HepG2 (cell line): Measurements from ENCODE around the gene SGPP1. TPM values are rescaled to one million over a fixed set of nuclear protein-coding genes. Genes with fewer than 3 reads are reported as not detected.

Experiments used
- ATAC-seq: fragments of 200-7000 bp; cut with Tn5 transposase; 3 replicates; pipeline ENCODE4 v1.9.1; 2020; ENCODE audit warnings: mild to moderate bottlenecking, moderate library complexity
- BruUV-seq: library from RNA; stranded (reverse); fragments of 400-500 nt; replicated peaks from 2 replicates; lab custom pipeline; 2021; lab: Mats Ljungman, UMichigan
- CTCF ChIA-PET: fragments of 300-600 bp; formaldehyde crosslinking; extraction: SDS; loops from one replicate; lab custom pipeline; 2021; ENCODE audit warnings: low total read pairs, inconsistent platforms, low intra/inter-chr PET ratio; lab: Yijun Ruan, JAX
- POLR2A ChIA-PET: fragments of 350-600 bp; sonication (Branson Sonifier 250); formaldehyde crosslinking; loops from one replicate; lab custom pipeline; 2020; ENCODE audit warnings: antibody characterized with exemption, inconsistent platforms; lab: Yijun Ruan, JAX
- DNase-seq: peaks from one replicate; pipeline ENCODE4 v3.0.0-alpha.2; 2015; ENCODE audit warnings: low spot score
- FAIRE-seq: peaks from 3 replicates; lab custom pipeline; 2011; peaks lifted over from hg19 to GRCh38; lab: Jason Lieb, UNC
- H2AFZ ChIP-seq: one replicate; pipeline ENCODE4 v1.6.1; 2011; ENCODE audit warnings: low read length, inconsistent platforms
- H3K27ac ChIP-seq: fragments of 300-600 bp; 3 replicates; pipeline ENCODE4 v1.8.0; 2011; ENCODE audit warnings: mixed run types, mild to moderate bottlenecking, mixed read lengths, low read length, inconsistent platforms; ENCODE audit not compliant: insufficient read depth; ENCODE audit errors: extremely low read length
- H3K27me3 ChIP-seq, 2 experiments: fragments of 200-600 bp in 1 of 2; 2 replicates in 1 of 2; 3 replicates in 1 of 2; pipeline versions ENCODE4 v1.6.0 to v1.8.0; 2011; ENCODE audit warnings: low read length in 2 of 2, mild to moderate bottlenecking in 2 of 2, moderate library complexity in 2 of 2, inconsistent platforms in 1 of 2; ENCODE audit not compliant: insufficient read depth in 2 of 2, control insufficient read depth in 1 of 2
- H3K36me3 ChIP-seq, 2 experiments: fragments of 200-600 bp in 1 of 2; replicated peaks in 1 of 2; 2 replicates in 1 of 2; 3 replicates in 1 of 2; pipeline versions ENCODE4 v1.5.1 to v1.8.0; 2011; ENCODE audit warnings: low read length in 2 of 2, inconsistent platforms in 1 of 2; ENCODE audit not compliant: insufficient read depth in 2 of 2, control insufficient read depth in 1 of 2
- H3K4me1 ChIP-seq: 2 replicates; pipeline ENCODE4 v1.5.1; 2012; ENCODE audit warnings: low read length, inconsistent platforms; ENCODE audit not compliant: insufficient read depth
- H3K4me2 ChIP-seq: 2 replicates; pipeline ENCODE4 v1.6.0; 2011; ENCODE audit warnings: low read depth, low read length, inconsistent platforms
- H3K4me3 ChIP-seq, 3 experiments: fragments of 200-600 bp in 1 of 3; sonication (generic), shearing (Covaris generic) in 1 of 3; replicated peaks in 1 of 3; 2 replicates each; pipeline ENCODE4 v1.5.1; 2011 to 2016; ENCODE audit warnings: low read length in 3 of 3, inconsistent platforms in 2 of 3, low read depth in 2 of 3, mild to moderate bottlenecking in 2 of 3, control low read depth in 1 of 3, mixed read lengths in 1 of 3; ENCODE audit not compliant: insufficient read depth in 1 of 3
- H3K79me2 ChIP-seq: one replicate; pipeline ENCODE4 v1.6.1; 2011; ENCODE audit warnings: low read length, inconsistent platforms; ENCODE audit not compliant: insufficient read depth
- H3K9ac ChIP-seq: 2 replicates; pipeline ENCODE4 v1.6.0; 2011; ENCODE audit warnings: mild to moderate bottlenecking, low read depth, low read length, inconsistent platforms; ENCODE audit not compliant: insufficient read depth
- H3K9me3 ChIP-seq: 2 replicates; pipeline ENCODE4 v1.5.1; 2012; ENCODE audit warnings: mild to moderate bottlenecking, low read length
- H4K20me1 ChIP-seq: 2 replicates; pipeline ENCODE4 v1.6.0; 2011; ENCODE audit warnings: inconsistent platforms, mild to moderate bottlenecking, low read length, moderate library complexity; ENCODE audit not compliant: insufficient read depth
- ISL2 ChIP-seq: sonication (generic); formaldehyde crosslinking; IDR thresholded peaks from 2 replicates; pipeline ENCODE4 v1.5.0; 2020; ENCODE audit warnings: missing genetic modification reagents
- MATR3 ChIP-seq: sonication (generic); formaldehyde crosslinking; IDR thresholded peaks from 2 replicates; pipeline ENCODE4 v1.4.0; 2020; ENCODE audit warnings: missing genetic modification reagents
- NR2F2 ChIP-seq: IDR thresholded peaks from 2 replicates; pipeline ENCODE4 v1.6.1; 2012; ENCODE audit warnings: low read depth, inconsistent platforms, borderline replicate concordance
- ZBTB1 ChIP-seq: sonication (generic); formaldehyde crosslinking; IDR thresholded peaks from 2 replicates; pipeline ENCODE4 v1.4.0; 2020; ENCODE audit warnings: missing genetic modification reagents, borderline replicate concordance
- WGBS: methylation state at CpG from one replicate; pipeline ENCODE4 v1.1.6; 2017; ENCODE audit warnings: low lambda C conversion rate; 5-methylcytosine and 5-hydroxymethylcytosine counted together
- in situ Hi-C: cut with HindIII; loops from 2 replicates; pipeline ENCODE4 v1.10.0; 2017; ENCODE audit warnings: low pct_unique_long_range_greater_than_20kb; ENCODE audit not compliant: extremely low pct_ligation_motif_present
- intact Hi-C: fragments of 100-400 bp; cut with micrococcal nuclease; formaldehyde crosslinking; loops from one replicate; pipeline ENCODE4 v1.10.0; 2022; ENCODE audit not compliant: unreplicated experiment
- polyA plus RNA-seq, 8 experiments: library from polyadenylated mRNA; depleted of rRNA in 3 of 8; stranded (reverse) in 7 of 8; unstranded in 1 of 8; fragments of >200 nt; fragmentation: Illumina TruSeq in 4 of 8; extraction: Trizol in 4 of 8; gene quantifications; 2 replicates each; pipeline versions ENCODE4 v1.2.1 to v1.2.3, GENCODE V29; 2011 to 2016; ENCODE audit warnings: low read depth in 4 of 8, missing spikeins in 1 of 8, mixed read lengths in 1 of 8; ENCODE audit not compliant: insufficient read depth in 1 of 8
- total RNA-seq, 5 experiments: library from RNA; depleted of rRNA; stranded (reverse); fragments of >200 nt; fragmentation: Illumina TruSeq; extraction: Trizol; gene quantifications; 2 replicates each; pipeline ENCODE4 v1.2.3, GENCODE V29; 2016; ENCODE audit warnings: low read depth in 1 of 5
- TF ChIP-seq, protein P1 (sequence below): sonication (generic); formaldehyde crosslinking; IDR thresholded peaks from 2 replicates; pipeline ENCODE4 v1.4.0; 2020; ENCODE audit warnings: mild to moderate bottlenecking, missing genetic modification reagents

The SGPP1 gene
- total and polyA plus RNA-seq, 2 of the 13 experiments (the other 11 are each of a cell fraction or from before 2014, with no cell fraction given) = 6.4 to 6.8 TPM

DNA sequence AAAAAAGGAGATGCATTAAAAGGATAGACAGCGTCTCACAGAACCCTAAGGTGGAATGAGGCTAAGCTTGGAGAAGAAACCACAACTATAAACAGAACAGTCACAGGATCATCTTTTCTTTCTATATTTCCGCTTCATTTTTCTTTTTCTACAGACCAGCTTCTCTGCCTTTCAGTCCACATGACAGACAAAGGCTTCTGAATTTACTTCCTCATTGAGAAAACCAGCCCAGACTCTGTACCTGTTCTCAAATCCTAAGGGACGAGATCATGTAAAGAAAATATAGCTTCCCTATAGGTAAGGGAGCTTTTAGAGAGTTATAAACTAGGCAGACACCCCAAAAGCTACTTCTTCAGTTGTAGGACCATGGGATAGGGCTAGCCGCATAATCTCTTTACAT is 17.4 kb downstream of the SGPP1 start:
- intact Hi-C loops (no loop called here), in situ Hi-C loops (no loop called here)
- Histone ChIP-seq H3K27me3 (no peaks in the 10 kb centered on the region), H3K27ac (no peak overlapping the region), H3K36me3 (no peaks in the 10 kb centered on the region), H3K4me2 (no peak overlapping the region), H3K9ac (no peak overlapping the region), H4K20me1 (no peaks in the 10 kb centered on the region), H3K4me3 (no peak overlapping the region), H3K4me1 (no peaks in the 10 kb centered on the region), H3K79me2 (no peaks in the 10 kb centered on the region), H2AFZ (no peak overlapping the region), H3K9me3 (no peaks in the 10 kb centered on the region)
- TF ChIP-seq NR2F2 (no peak), ZBTB1 (no peak), MATR3 (CRISPR knock-in tag) (no peak), ISL2 (CRISPR knock-in tag) (no peak)
- TF ChIP-seq, protein P1, sequence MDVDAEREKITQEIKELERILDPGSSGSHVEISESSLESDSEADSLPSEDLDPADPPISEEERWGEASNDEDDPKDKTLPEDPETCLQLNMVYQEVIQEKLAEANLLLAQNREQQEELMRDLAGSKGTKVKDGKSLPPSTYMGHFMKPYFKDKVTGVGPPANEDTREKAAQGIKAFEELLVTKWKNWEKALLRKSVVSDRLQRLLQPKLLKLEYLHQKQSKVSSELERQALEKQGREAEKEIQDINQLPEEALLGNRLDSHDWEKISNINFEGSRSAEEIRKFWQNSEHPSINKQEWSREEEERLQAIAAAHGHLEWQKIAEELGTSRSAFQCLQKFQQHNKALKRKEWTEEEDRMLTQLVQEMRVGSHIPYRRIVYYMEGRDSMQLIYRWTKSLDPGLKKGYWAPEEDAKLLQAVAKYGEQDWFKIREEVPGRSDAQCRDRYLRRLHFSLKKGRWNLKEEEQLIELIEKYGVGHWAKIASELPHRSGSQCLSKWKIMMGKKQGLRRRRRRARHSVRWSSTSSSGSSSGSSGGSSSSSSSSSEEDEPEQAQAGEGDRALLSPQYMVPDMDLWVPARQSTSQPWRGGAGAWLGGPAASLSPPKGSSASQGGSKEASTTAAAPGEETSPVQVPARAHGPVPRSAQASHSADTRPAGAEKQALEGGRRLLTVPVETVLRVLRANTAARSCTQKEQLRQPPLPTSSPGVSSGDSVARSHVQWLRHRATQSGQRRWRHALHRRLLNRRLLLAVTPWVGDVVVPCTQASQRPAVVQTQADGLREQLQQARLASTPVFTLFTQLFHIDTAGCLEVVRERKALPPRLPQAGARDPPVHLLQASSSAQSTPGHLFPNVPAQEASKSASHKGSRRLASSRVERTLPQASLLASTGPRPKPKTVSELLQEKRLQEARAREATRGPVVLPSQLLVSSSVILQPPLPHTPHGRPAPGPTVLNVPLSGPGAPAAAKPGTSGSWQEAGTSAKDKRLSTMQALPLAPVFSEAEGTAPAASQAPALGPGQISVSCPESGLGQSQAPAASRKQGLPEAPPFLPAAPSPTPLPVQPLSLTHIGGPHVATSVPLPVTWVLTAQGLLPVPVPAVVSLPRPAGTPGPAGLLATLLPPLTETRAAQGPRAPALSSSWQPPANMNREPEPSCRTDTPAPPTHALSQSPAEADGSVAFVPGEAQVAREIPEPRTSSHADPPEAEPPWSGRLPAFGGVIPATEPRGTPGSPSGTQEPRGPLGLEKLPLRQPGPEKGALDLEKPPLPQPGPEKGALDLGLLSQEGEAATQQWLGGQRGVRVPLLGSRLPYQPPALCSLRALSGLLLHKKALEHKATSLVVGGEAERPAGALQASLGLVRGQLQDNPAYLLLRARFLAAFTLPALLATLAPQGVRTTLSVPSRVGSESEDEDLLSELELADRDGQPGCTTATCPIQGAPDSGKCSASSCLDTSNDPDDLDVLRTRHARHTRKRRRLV (CRISPR knock-in tag) = no peak
- no TSS peak for BruUV-seq
- ChIA-PET CTCF (no interaction called here), POLR2A (interaction anchor here (1.3 kb wide), 1 partner anchor 69 kb away, joined by 3 read pairs; the partner anchor contains the start of gene WDR89)
- WGBS = 99% methylated on average over 4 of the region's 4 CpGs
- FAIRE-seq (no peak), DNase-seq (no peak), ATAC-seq (no peak)
